Measurements from ENCODE around the gene SEL1L2. TPM values are rescaled to one million over a fixed set of nuclear protein-coding genes. Genes with fewer than 3 reads are reported as not detected.
"Not testable (repeated sequence)": the region's sequence is repeated elsewhere in the genome, so short reads cannot be mapped to it uniquely, and the experiment has no call there.

The SEL1L2 gene
- total RNA-seq, 1 donor from 2014 or later: not detected

GRCh38 chr20:14005996-14006395 is 15.6 kb upstream of the SEL1L2 start:
- TF ChIP-seq CTCF (conservative IDR thresholded peaks at IDR 0.05): no peak
- Mint-ChIP-seq H3K4me1 (ENCODE audit: unreplicated experiment) (no peaks in the 10 kb centered on the region), H3K4me3 (no peak overlapping the region), H3K36me3 (no peaks in the 10 kb centered on the region), H3K9me3 (no peaks in the 10 kb centered on the region), H3K27ac (no peak overlapping the region), H3K27me3 (no peaks in the 10 kb centered on the region)
- no peak for DNase-seq (ENCODE audit: extremely low spot score, unreplicated experiment)

GRCh38 chr20:14000917-14001316 is 10.5 kb upstream of the SEL1L2 start:
- no peak for TF ChIP-seq CTCF (conservative IDR thresholded peaks at IDR 0.05)
- H3K27ac Mint-ChIP-seq: no peak overlapping the region
- peaks cover 6% of the 10 kb centered on the region for H3K4me1 Mint-ChIP-seq (ENCODE audit: unreplicated experiment)
- no peak for DNase-seq (ENCODE audit: extremely low spot score, unreplicated experiment)
- H3K27me3 Mint-ChIP-seq: peaks cover 12% of the 10 kb centered on the region
- no peaks in the 10 kb centered on the region for H3K36me3 Mint-ChIP-seq
- no peak overlapping the region for H3K4me3 Mint-ChIP-seq
- H3K9me3 Mint-ChIP-seq: no peaks in the 10 kb centered on the region

- TF ChIP-seq CTCF (conservative IDR thresholded peaks at IDR 0.05): no peak
- H3K36me3 Mint-ChIP-seq: no peaks in the 10 kb centered on the region
- H3K4me1 Mint-ChIP-seq (ENCODE audit: unreplicated experiment): peaks cover 6% of the 10 kb centered on the region
- peaks cover 12% of the 10 kb centered on the region for H3K27me3 Mint-ChIP-seq
- H3K9me3 Mint-ChIP-seq: peaks cover 10% of the 10 kb centered on the region
- peak overlapping the region; percentile 97 for H3K4me3 Mint-ChIP-seq
- DNase-seq (ENCODE audit: extremely low spot score, unreplicated experiment): no peak
- H3K27ac Mint-ChIP-seq: peak overlapping the region; percentile 74
Measured at GRCh38 chr20:13996265-13996664, 5.9 kb upstream of the SEL1L2 start.

- peak overlapping the region; percentile 74 for H3K27ac Mint-ChIP-seq
- peaks cover 6% of the 10 kb centered on the region for H3K4me1 Mint-ChIP-seq (ENCODE audit: unreplicated experiment)
- TF ChIP-seq CTCF (conservative IDR thresholded peaks at IDR 0.05): peak; percentile 36
- peaks cover 10% of the 10 kb centered on the region for H3K9me3 Mint-ChIP-seq
- H3K36me3 Mint-ChIP-seq: no peaks in the 10 kb centered on the region
- peak overlapping the region; percentile 97 for H3K4me3 Mint-ChIP-seq
- peak; percentile 71 for DNase-seq (ENCODE audit: extremely low spot score, unreplicated experiment)
- H3K27me3 Mint-ChIP-seq: peaks cover 12% of the 10 kb centered on the region
Measured at GRCh38 chr20:13995841-13996240, 5.4 kb upstream of the SEL1L2 start.

GRCh38 chr20:13995086-13995665 is 4.8 kb upstream of the SEL1L2 start, which contains the start of gene MACROD2:
Gene MACROD2, plus strand, starts transcription at chr20:13995516.
- peak; percentile 37 for TF ChIP-seq CTCF (conservative IDR thresholded peaks at IDR 0.05)
- H3K27ac Mint-ChIP-seq: peak within 1 kb of the TSS; percentile 74
- peaks cover 14% of the 10 kb centered on the region for H3K27me3 Mint-ChIP-seq
- H3K36me3 Mint-ChIP-seq: no peaks in the 10 kb centered on the region
- H3K4me3 Mint-ChIP-seq: peak within 1 kb of the TSS; percentile 97
- peaks cover 6% of the 10 kb centered on the region for H3K4me1 Mint-ChIP-seq (ENCODE audit: unreplicated experiment)
- H3K9me3 Mint-ChIP-seq: peaks cover 10% of the 10 kb centered on the region
- peak; percentile 98 for DNase-seq (ENCODE audit: extremely low spot score, unreplicated experiment)

- not testable (repeated sequence) for H3K27ac Mint-ChIP-seq; DNase-seq (ENCODE audit: extremely low spot score, unreplicated experiment); H3K36me3 Mint-ChIP-seq; H3K4me1 Mint-ChIP-seq (ENCODE audit: unreplicated experiment); H3K4me3 Mint-ChIP-seq
- peaks cover 10% of the 10 kb centered on the region for H3K9me3 Mint-ChIP-seq
- peaks cover 11% of the 10 kb centered on the region for H3K27me3 Mint-ChIP-seq
Measured at GRCh38 chr20:13991955-13992354, 1.5 kb upstream of the SEL1L2 start.
